ENCODE results near the gene ETHE1.
"Not testable (repeated sequence)": the region's sequence is repeated elsewhere in the genome, so short reads cannot be mapped to it uniquely, and the experiment has no call there.

Gene ETHE1

GRCh38 chr19:43522929-43523328 is 4.1 kb downstream of the ETHE1 start:
- DNase-seq: no peak

DNA sequence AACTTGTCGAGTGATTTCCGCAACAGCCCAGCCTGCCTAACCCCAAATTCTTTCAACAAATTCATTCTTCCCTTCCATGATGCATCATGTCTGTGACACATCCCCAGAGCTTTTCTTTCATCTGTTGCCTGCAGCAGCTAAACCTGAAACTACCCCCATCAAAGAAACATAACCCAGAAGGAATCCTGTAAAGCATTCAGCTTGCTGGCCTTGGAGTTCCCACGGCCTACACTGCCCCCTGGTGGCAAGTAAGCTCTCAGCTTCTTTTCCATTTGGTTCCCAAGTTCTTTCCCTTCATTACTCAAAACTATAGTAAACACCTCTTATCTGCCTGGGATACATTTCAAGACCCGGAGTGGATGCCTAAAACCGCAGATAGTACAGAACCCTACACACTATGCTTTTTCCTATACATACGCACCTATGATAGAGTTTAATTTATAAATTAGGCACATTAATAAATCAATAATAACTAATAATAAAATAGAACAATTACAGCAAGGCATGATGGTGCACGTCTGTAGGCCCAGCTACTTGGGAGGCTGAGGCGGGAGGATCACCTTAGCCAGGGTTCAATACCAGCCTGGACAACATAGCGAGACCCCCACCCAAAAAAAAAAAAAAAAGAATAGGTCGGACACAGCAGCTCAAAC is 7.4 kb downstream of the ETHE1 start:
- DNase-seq: peak; percentile 83 to 85

DNA sequence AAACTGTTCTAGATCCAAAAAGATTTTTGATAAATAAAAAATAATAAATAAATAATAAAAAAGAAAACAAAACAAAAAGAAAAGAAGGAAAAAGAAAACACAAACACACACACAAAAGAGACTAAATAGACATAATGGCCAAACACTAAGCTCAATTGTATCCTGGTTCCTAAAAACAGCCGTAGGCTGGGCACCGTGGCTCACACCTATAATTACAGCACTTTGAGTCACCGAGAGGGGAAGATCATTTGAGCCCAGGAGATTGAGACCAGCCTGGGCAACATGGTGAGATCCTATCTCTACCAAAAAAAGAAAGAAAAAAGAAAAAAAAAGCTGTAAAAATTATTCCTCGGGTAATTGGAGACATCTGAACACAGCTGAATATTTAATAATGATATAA is 8.9 kb downstream of the ETHE1 start:
- DNase-seq: no peak

GRCh38 chr19:43512399-43512798 is 14.6 kb downstream of the ETHE1 start:
- not testable (repeated sequence) for DNase-seq

DNA sequence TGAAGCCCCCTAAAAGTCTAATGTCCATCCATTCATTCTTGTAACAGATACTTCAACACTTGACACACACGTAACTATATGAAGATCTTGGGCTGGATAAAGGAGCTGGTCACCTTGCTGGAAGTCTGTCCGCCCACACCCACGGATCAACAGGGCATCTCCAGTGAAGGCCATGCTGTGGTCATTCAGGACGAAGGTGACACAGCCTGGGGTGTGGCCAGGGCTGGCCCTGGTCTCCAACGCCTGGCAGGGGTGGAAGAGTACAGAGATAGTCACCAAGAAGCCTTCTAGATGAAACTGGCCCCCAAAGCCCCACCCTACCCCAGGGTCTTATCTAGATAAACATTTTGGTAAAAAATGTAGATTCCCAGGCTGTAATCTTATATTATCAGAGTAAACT is 15.7 kb downstream of the ETHE1 start:
- no peak for DNase-seq

DNA sequence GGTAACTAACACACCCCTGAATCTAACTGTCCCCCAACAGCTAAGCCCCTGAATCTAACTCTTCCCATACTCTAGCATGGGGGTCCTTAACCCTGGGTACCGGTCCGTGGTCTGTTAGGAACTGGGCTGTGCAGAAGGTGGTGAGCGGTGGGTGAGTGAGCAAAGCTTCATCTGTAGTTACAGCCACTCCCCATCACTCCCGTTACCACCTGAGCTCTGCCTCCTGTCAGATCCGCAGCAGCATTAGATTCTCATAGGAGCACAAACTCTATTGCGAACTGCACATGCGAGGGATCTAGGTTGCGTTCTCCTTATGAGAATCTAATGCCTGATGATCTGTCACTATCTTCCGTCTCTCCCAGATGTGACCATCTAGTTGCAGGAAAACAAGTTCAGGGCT is 16.3 kb downstream of the ETHE1 start:
- no peak for DNase-seq

DNA sequence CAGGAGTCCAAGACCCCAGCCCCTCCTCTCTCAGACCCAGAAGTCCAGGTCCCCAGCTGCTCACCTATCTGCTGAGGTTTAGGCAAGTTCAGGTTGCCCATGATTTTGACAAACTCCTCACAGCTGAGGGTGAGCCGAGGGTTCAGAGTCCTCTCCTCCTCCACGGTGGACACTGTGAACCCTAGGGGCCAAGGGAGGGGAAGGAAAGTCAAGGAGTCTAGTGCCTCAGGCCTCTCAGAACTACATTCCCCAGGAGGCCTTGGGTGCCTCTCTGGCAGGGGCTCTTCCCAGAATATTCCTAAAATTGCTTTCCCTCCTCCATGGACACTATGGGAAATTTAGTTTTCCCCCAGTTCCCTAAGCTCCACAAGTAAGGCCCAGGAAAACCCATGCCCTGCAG is 19.1 kb downstream of the ETHE1 start:
- DNase-seq: no peak

DNA sequence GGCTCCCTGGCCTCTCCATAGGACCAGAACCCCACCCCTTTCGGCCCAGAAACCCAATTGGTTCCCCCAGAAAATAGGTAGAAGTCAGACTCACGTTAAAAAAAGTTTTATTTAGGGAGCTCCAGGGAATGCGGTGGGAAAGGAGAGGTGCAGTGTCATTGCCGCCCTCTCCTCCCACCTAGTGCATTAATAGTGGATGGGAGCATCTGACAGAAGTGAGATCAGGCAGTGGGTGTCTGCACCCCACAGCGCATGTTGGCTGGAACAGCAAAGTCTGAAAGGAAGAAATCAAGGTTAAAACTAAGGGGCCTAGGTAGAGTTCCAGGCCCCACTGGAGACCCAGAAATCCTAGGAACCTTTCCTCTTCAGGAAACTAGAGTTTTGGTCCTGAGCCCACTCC is 20.4 kb downstream of the ETHE1 start:
- DNase-seq: no peak

- no peak for DNase-seq
Measured at GRCh38 chr19:43505941-43506340, 21.1 kb downstream of the ETHE1 start.

DNA sequence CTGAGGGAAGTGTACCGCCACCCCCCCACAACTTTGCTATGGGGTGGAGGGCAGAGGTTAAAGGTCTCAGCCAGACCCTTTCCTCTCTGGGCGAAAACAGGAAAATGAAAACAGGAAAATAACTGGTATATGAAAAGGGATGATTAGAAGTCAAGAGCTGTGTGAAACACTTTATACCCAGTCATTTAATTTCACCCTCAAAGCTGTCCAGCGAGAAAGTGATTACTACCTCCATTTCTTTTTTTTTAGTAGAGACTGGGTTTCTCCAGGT is 21.9 kb downstream of the ETHE1 start:
- no peak for DNase-seq

- DNase-seq: no peak
Measured at GRCh38 chr19:43504426-43505185, 22.4 kb downstream of the ETHE1 start, which contains the start of gene PHLDB3. Gene PHLDB3 (minus strand): TSS chr19:43504746. CDS start chr19:43504118, 628 bp downstream.

- DNase-seq: peak; percentile 99 to 100
Measured at GRCh38 chr19:43503501-43504425, 23.2 kb downstream of the ETHE1 start.

- DNase-seq: no peak
Measured at GRCh38 chr19:43502419-43502976, 24.5 kb downstream of the ETHE1 start.

GRCh38 chr19:43501661-43502418 is 25.2 kb downstream of the ETHE1 start:
- DNase-seq: no peak

GRCh38 chr19:43499042-43499441 is 28.0 kb downstream of the ETHE1 start:
- no peak for DNase-seq

DNA sequence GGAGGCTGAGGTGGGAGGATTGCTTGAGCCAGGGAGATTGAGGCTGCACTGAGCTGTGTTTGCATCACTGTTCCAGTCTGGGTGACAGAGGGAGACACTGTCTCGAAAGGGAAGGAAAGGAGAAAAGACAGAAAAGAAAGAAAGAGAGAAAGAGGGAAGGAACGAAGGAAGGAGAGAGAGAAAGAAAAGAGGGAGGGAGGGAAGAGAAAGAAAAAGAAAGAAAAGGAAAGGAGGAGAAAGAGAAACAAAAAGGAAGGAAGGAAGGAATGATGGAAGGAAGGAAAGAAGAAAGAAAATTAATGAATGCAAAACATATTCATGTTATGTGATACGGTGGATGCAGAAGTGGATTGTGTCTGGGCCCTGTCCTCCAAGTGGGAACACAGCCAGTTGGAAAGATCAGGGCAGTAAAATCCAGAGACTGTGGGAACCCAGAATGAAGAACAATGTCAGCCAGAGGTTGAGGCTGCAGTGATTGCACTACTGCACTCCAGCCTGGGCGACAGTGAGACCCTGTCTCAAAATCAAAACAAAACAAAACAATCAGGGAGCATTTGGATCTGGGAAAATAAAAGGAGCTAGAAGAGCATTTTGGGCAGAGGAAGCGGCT is 28.7 kb downstream of the ETHE1 start:
- no peak for DNase-seq

DNA sequence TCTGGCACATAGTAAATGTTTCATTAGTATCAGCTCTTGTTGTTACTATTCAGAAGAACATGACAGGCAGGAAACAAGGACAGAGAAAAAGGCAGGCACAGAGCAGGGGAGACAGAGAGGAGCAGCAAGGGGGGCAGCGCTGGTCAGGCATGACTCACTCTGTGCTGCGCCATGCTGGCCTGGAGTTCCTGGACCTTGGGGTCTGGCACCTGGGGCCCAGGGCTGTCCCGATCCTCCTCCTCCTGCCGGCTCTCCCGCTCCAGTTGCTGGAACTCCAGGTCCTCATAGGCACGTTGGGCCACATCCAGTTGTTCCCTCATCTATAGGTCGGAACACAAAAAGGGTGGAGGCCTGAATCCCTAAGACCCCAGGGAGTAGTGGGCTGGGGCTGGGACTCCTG is 30.0 kb downstream of the ETHE1 start:
- DNase-seq: no peak

GRCh38 chr19:43495082-43495481 is 31.9 kb downstream of the ETHE1 start:
- DNase-seq: no peak

GRCh38 chr19:43490759-43491158 is 36.2 kb downstream of the ETHE1 start:
- no peak for DNase-seq

GRCh38 chr19:43489979-43490599 is 36.9 kb downstream of the ETHE1 start:
- DNase-seq: no peak

DNA sequence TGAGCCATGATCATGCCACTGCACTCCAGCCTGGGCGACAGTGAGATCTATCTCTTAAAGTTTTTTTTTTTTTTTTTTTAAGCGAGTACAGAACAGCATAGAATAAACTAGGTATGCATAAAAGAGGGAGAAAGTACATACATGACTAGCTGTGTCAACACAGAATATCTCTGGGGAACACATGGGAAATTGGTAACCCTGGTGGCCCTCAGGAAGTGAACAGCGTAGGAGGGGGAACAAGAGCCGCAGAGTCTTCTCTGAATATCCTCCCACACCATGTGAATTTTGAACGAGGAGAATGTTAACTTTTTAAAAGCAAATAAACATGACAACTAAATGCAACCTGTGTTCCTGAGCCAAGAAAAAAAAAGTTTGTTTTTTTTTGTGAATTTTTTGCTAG is 37.7 kb downstream of the ETHE1 start:
- no peak for DNase-seq

DNA sequence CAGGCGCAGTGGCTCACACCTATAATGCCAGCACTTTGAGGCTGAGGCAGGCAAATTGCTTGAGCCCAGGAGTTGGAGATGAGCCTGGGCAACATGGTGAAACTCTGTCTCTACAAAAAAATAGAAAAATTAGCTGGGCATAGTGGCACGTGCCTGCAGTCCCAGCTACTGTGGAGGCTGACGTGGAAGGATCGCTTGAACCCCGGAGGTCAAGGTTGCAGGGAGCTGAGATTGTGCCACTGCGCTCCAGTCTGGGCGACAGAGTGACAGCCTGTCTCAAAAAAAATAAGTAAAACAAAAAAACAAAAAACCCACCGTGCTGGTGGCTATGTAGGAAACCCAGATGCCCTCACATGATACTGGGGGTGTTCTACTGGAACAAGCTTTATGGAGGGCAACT is 38.8 kb downstream of the ETHE1 start:
- DNase-seq: no peak
